NCI-H1105 (cell line): ENCODE measurements around the gene HIVEP3.

Source experiments
- DNase-seq: peaks from one replicate; lab custom pipeline; 2025; lab: John Stamatoyannopoulos, UW

Gene HIVEP3

GRCh38 chr1:41613689-41614574, 304.8 kb downstream of the HIVEP3 start:
- DNase-seq = no peak

DNA sequence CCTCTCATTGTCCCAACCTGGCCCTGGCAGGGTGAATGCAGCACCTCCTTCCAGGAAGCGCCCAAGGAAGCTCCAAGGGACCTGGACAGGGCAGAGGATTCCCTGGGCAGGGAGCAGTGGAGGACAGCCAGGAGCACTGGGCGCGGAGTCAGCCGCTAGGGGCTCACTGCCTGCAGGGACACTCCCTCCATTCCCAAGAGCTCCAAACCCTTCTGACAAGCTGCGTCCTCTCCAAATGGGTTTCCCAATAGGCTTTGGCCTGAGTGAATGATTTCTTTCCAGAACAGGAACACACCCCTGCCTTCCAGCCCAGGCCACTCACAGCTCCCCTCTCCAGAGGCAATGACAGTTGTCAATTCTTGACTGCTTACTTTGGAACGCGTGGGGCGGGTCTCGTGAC, 305.8 kb downstream of the HIVEP3 start:
- DNase-seq = no peak

DNA sequence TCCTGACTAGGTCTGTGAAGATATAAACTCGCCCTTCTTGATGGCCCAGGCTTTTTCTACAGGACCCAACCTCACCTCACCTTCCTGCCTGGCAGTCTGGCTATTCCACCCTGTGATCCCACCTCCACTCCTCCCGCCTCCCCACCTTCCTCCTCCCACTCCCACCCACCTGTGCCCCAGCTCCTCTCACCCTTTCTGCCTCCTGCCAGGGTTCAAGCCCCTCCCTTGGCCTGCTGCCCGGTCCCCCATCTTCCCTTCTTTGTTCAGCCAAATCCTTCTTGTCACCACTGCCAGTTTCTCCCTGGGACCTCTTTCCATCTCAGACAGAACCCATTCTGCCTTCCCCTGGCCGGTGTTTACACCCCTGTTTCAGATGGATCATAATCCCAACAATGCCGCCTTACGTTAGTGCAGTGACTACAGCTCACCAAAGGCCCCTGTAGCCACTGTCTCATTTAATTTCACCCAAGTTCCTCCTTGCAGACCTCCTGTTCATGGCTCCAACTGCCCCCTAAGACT, 306.7 kb downstream of the HIVEP3 start:
- no peak for DNase-seq

DNA sequence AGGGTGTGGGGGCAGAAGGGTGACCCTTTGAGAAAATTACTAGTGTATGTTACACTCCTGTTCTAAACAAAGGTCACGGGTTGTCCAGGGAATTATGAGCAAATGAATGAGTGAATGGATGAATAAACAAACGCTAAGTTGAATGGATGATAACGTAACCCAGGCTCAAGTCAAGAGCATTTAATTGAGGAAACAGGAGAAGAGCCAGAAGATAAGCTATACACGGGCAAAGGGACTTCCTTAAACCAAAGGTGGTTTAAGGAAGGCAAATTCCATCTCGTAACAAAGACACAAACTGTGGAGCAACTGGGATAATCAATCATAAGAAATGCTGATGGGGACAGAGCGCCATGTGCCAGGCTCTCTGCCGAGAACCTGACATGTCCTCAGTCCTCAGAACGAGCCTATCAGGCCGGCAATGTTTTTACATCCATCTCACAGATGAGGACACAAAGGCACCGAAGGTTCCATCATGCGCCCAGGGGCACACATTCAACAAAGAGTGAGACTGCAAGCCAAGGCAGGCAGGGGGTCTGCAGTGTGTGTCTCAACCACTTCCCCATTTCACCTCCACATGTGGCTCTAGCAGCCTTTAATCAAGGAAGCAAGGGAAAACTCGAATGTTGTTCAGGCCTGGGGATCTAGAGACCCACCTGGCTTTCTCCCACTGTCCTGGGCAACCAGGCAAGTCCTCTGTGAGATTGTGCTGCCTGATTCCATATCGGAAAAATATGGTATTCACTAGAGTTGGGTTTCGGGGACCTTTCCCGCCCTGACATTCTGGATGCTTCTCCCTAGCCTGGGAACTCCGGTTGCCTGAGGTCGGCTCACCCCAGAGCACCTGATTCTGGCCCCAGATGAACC, 307.4 kb downstream of the HIVEP3 start:
- no peak for DNase-seq

- DNase-seq = no peak
Measured at GRCh38 chr1:41610361-41610760, 308.4 kb downstream of the HIVEP3 start.

DNA sequence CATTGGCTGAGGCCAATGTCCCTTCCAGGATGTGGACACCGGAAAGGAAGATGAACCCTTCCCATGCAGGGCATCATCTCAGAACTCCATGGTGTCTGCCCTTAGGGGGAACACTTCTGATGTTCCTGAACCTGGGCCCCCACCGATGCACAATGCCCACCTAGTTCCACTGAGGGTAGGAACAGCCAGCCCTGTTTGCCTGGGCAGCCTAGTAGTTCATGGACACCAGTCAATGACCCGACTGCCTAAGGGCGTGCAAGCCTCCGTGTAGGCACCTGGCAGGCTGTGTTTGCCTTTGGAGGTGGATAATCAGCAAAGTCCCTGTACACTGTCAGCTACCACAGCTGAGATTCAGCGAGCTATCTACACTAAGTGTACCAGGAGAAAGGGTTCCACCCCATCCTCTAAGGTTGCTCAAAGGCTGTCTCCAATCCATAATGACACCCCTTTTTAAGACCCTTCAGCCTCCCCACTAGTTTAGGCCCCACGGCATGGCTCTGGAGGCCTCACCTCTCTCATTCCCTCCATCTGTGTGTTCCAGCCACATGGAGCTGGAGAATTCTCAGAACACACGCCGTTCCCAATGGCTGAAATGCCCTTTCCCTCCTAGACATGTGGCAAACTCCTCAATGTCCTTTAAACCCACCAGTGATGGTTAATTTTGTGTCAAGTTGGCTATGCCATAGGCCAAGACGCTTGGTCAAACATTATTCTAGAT, 309.4 kb downstream of the HIVEP3 start:
- no peak for DNase-seq

DNA sequence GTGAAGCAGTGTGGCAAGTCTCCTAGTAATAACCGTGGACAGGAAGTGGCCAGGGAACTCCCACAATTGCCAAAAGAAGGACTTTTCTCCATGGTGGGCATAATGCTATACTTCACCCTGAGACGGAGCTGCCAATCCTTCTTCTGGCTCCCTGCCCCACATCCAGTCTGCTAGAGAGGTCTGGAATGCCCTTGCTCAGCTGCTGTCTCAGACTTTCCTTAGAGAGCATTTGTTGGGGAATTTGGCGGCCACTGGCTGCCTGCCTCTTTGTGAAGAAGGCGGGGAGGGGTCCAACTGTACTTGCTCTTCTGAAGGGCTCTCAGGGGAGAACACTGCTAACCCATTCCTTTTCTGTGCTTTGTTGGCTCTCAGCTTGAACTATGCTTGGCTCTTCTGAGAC, 310.5 kb downstream of the HIVEP3 start:
- no peak for DNase-seq

DNA sequence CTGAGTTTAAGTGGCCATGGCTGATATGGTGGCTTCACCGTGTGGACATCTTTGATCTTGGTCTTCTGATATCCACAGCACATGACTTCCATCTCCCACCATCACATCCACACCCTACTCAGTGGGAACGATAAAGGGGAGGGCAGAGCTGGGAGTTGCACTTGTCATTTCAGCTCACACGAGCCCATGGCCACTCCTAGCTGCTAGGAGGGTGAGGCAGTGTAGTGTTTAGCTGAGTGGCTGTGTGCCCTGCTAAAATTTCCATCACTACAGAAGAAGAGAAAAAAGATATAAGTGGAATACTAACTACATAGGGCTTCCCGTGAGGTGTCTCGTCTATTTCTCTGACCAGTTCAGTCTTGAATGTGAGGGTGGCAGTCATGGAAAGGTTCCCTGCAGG, 310.9 kb downstream of the HIVEP3 start:
- DNase-seq = no peak

DNA sequence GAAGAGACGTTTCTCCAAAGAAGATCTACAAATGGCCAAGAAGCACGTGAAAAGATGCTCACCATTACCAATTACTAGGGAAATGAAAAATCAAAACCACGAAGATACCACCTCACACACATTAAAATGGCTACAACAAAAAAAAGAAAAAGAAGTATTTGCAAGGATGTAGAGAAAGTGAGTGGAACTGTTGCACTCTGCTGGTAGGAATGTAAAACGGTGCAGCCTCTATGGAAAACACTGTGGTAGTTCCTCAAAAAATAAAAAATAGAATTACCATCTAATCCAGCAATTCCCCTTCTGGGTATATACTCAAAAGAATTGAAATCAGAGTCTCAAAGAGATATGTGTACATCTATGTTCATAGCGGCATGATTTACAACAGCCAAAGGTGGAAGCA, 318.8 kb downstream of the HIVEP3 start:
- DNase-seq = no peak

DNA sequence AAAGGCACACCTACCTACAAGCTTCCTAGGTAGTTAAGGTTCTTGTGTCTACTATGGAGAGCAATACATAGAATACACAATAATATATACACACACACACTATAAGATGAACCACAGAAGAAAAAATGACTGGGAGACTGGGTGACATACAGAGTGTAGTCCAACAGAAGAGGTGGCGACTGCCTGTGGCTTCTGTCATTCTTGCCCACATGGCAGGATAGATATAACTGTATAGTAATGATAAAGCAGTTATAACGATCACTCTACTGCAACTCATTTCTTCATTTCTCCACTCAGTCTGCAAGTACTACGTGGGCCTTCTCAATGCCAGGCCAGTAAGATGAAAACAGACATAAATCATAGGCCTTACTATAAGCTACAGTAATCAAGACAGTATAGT, 320.4 kb downstream of the HIVEP3 start:
- DNase-seq = no peak

DNA sequence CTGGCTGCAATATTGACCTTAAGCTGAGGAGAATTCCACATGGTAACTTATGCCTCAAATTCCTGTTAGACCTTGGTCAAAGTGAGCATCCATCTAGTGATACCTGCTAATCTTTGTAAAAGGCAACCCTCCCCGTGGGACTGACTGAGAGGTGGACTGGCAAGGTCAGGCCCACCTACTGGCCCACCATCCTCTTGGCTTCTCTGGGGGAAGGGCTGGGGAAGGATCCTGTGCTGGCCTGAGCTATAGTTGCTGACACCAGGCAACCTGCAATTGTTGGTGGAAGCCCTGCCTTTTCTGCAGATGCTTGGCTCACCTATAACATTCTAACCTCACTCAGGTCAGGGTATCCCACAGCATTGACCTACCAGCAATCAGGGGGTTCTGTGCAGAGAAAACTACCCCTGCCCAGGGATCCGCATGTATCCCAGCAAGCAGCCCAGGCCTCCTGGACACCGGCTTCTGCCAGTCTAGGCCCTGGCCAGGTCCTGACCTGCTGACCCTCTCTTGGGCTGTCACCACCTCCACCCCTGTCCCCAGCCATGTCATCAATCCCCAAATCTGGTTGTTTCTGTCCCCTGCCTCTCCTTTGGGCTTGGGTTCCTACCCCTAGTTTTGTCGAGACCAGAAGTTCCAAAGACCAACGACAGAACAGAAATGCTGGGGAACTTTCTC, 326.1 kb downstream of the HIVEP3 start:
- DNase-seq = no peak

DNA sequence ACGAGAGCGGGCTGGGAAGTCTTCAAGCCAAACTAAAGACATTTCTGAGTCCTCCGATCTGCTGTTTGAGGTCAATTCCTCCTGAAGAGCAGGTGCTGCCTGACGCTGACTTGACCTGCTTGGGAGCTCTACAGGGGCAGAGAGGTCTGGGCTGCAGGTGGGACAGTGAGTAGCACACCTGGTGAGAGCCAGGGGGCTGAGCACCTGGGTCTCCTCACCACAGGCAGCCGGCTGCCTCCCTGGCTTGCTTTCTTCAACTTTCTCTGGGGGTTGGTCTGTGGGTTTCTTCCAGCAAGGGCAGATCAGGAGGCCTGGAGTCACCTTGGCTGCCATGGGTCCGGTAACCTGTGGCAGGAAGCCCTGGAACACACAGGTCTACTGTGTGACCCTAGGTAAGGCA, 326.8 kb downstream of the HIVEP3 start:
- DNase-seq = no peak

DNA sequence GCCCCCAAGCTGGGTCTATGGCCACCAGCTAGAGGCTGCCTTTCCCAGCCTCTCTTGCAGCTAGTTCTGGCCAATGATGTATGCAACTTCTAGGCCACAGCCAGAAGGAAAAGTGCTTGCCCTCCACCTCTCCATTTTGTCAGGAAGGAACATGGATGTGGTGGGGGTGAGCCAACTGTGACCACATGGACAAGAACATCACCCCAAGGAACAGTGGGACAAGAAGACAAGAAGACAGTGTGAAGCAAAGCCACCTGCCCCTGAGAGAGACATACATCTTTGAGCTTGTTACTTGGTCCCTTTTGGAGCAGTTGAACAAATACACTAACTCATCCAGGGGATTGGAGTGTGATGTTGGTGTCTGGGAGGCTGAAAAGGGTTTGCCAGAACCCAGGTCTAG, 328.4 kb downstream of the HIVEP3 start:
- no peak for DNase-seq

DNA sequence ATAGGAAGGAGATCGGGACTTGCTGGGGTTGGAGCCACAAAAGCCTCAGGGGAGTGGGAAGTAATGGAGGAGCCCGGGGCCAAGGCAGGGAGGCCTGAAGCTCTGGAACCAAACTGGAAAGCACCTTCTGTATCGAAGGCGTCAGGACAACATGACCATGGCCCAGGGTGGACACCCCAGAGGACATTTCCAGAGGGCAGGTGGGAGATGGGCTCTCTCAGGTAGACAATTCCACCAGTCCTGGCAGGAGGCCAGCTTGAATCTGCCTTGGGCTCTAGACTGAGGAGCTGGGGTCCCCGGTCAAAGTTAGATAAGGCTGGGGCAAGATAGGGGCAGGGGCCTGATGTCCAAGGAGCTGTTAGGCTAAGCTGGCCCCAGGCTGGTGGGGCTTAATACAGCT, 329.3 kb downstream of the HIVEP3 start:
- DNase-seq = no peak

DNA sequence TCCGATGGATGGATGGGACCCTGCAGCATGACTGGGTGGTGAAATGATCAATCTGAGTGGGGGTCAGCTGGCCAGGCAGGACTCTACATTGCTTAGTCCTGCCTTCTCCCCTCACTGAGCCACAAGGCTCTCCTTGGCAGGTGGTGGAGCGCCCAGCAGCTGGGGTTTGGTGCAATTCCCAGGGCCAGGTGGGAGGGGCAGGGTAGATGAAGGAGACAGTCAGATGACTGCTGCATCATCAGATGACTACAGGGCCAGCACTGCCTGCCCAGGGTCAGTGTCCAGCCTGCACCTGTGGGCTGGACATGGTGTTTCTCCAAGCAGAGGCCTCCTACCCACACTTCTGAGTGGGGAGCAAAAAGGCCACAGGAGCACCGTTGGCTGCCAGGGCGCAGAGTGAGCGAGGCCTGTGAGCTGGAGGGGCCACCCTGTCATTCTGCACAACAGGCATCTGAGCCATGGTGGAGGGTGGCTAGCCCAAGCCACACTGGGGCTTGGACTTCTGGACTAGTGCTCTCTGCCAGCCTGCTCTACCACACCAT, 330.3 kb downstream of the HIVEP3 start:
- no peak for DNase-seq

- DNase-seq = no peak
Measured at GRCh38 chr1:41587791-41588190, 330.9 kb downstream of the HIVEP3 start.

DNA sequence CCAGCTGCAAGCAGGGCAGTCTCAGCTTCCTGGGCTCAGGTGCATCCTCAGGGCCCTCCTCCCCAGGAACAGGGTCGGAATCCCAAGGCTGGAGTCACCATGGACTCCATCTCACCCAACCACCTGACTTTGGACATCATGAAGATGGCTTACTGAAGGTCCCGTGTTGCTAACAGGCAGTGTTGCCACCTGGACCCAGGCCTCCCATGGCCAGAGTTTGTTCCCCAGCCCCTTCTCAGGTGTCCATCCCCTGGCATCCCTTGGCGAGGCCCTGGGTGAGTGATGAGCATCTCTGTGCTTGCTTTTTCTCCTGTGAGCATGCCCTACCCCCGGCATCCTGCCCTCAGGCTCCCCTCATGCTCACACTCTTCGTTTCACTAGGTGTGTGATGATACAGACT, 332.5 kb downstream of the HIVEP3 start:
- DNase-seq = no peak

DNA sequence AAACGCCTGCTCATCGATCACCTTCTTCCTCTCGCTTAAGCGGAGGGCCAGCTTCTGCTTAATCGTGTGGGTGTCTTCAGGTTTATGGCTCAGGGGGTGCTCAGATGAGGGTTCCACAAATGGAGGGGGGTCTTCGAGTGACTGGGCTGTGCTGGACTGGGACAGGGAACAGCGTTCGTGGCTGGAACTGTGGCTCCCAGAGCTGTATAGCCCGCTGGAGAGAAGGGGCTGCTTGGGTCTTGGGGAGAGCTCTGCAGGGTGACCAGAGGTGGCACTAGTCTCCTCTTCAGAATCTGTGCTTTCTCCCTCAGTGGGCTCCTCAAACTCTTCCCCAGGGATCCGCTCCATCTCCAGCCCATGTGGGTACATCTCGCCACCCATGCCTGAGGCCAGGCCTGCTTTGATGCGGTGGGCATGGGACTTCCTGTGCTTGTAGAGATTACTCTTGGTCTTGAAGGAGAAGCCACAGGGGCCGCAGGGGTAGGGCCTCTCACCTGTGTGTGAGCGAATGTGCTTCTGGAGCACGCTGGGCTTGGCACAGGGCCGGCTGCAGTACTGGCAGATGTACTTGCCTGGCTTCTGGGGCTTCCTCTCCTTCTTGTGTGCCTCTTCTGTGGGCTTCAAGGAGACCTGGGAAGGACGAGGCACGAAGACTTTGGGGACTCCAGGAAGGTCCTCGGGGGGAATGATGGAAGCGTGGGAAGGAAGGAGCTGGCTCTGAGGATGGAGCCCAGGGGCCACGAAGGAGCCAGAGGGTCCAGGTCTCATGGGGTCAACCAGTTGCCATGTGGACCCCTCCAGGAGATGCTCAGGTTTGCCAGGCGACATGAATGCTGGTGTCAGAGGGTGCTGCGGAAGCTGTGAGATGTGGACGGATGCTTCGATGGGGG, 334.8 kb downstream of the HIVEP3 start:
- DNase-seq = no peak

DNA sequence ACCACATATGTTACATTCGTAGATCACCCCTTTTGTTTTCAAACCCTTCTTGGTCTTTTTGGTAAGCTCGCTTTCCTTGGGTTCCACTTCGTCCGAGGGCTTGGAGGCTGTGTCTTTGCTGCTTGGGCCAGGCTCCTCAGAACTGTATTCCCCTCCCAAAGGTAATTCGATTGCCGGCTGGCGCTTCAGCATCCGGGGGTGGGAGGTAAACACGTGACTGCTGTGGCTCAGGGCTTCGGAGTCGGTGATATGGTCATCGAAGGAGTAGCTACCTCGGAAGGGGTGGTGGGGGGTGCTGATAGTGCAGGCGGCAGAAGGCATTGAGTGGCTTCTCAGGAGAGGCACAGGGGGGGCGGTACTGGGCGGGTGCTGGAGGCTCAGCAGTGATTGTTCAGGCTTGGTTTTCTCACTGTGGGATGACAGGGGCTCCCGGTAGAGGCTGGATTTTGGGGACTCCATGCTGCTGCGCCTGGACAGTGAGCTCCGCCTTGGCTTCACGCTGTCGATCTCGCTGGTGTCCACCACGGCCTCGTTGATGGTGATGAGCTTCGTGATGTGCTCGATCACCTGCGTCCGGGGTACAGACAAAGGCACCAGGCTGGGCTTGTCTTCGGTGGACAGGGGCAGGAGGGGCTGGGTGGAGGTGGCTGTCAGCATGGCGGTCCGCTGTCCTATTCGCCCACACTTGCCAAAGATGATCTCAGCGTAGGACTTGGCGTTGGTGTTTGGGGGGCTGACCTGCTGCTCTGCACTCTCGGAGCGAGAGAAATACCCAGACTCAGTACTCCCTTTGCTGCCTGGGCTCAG, 335.7 kb downstream of the HIVEP3 start:
- DNase-seq = no peak

DNA sequence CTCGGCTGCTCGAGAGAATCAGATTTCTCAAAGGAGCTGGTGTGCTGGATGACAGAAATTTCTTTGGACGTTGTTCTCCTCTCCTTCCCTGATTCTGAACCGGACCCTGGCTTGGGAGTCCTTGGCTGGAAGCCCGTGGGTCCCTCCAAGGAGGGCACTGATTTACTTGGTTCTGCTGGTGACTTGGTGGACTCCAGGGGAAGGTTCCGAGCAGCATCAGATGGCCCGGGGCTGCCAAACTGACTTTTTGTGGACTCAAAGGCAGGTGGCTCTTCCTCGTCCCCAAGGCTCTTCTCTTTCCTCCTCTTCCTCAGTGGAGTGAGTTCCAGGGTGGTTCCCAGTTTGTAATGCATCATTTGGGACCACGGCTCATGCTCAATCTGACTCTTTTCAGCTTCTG, 336.4 kb downstream of the HIVEP3 start:
- no peak for DNase-seq
